Ishikawa (cell line): Measurements from ENCODE around the gene PTGS1.

Experiments
- CEBPB ChIP-seq: IDR thresholded peaks from 2 replicates; pipeline ENCODE4 v1.6.1; 2012
- CREB1 ChIP-seq: IDR thresholded peaks from 2 replicates; pipeline ENCODE4 v1.6.1; 2012; ENCODE audit warnings: low read depth
- EGR1 ChIP-seq: IDR thresholded peaks from 2 replicates; pipeline ENCODE4 v1.6.1; 2012
- EP300 ChIP-seq: IDR thresholded peaks from 2 replicates; pipeline ENCODE4 v1.6.1; 2012; ENCODE audit warnings: borderline replicate concordance
- FOXM1 ChIP-seq: IDR thresholded peaks from 2 replicates; pipeline ENCODE4 v1.6.1; 2012; ENCODE audit warnings: low read depth, borderline replicate concordance
- NFIC ChIP-seq: IDR thresholded peaks from 2 replicates; pipeline ENCODE4 v1.6.1; 2012
- RAD21 ChIP-seq: IDR thresholded peaks from 2 replicates; pipeline ENCODE4 v1.6.1; 2012; ENCODE audit warnings: low read depth
- REST ChIP-seq: IDR thresholded peaks from 2 replicates; pipeline ENCODE4 v1.6.1; 2012; ENCODE audit warnings: low read depth, mild to moderate bottlenecking
- TAF1 ChIP-seq: IDR thresholded peaks from 2 replicates; pipeline ENCODE4 v1.6.1; 2012; ENCODE audit warnings: low read depth, mild to moderate bottlenecking
- TCF12 ChIP-seq: IDR thresholded peaks from 2 replicates; pipeline ENCODE4 v1.6.1; 2012; ENCODE audit warnings: low read depth
- TEAD4 ChIP-seq: IDR thresholded peaks from 2 replicates; pipeline ENCODE4 v1.6.1; 2012
- USF1 ChIP-seq: IDR thresholded peaks from 2 replicates; pipeline ENCODE4 v1.6.1; 2012
- YY1 ChIP-seq: IDR thresholded peaks from 2 replicates; pipeline ENCODE4 v1.6.1; 2012; ENCODE audit warnings: low read depth
- ZBTB7A ChIP-seq: IDR thresholded peaks from 2 replicates; pipeline ENCODE4 v1.6.1; 2012; ENCODE audit warnings: low read depth
- TF ChIP-seq, protein P1 (sequence below): IDR thresholded peaks from 2 replicates; pipeline ENCODE4 v1.6.1; 2012

Gene PTGS1

DNA sequence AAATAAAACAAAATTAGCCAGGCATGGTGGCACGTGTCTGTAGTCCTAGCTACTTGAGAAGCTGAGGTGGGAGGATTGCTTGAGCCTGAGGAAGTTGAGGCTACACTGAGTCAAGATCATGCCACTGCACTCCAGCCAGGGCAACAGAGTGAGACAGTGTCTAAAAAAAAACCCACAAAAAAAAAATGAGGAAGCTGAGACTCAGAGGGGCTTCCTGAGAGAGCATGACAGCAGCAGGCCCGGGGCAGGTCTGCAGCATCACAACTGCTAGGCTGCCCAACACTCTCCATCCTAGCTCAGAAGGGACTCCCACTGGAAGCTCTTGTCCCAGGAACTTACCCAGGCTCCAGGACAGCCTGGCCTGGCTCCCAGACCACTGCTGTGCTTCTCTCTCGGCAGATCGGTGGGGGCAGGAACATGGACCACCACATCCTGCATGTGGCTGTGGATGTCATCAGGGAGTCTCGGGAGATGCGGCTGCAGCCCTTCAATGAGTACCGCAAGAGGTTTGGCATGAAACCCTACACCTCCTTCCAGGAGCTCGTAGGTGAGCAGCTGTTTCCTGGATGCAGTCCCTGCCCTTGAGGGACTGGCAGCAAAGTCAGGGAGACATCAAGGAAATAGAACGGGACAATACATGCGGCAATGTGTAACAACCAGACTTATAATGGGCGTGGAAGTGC, 19.1 kb downstream of the PTGS1 start:
- no peak for TF ChIP-seq EGR1
- no peak for TF ChIP-seq RAD21
- no peak for TF ChIP-seq TEAD4
- no peak for TF ChIP-seq CREB1
- TF ChIP-seq FOXM1: no peak
- TF ChIP-seq YY1: no peak

DNA sequence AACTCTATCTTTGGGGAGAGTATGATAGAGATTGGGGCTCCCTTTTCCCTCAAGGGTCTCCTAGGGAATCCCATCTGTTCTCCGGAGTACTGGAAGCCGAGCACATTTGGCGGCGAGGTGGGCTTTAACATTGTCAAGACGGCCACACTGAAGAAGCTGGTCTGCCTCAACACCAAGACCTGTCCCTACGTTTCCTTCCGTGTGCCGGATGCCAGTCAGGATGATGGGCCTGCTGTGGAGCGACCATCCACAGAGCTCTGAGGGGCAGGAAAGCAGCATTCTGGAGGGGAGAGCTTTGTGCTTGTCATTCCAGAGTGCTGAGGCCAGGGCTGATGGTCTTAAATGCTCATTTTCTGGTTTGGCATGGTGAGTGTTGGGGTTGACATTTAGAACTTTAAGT, 21.5 kb downstream of the PTGS1 start:
- TF ChIP-seq FOXM1 (no peak), TCF12 (no peak), TEAD4 (no peak), EGR1 (no peak), REST (no peak), CEBPB (no peak), EP300 (no peak), USF1 (no peak)
- TF ChIP-seq, protein P1, sequence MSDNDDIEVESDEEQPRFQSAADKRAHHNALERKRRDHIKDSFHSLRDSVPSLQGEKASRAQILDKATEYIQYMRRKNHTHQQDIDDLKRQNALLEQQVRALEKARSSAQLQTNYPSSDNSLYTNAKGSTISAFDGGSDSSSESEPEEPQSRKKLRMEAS: no peak

GRCh38 chr9:122392714-122393113, 21.9 kb downstream of the PTGS1 start:
- no peak for TF ChIP-seq NFIC
- TF ChIP-seq, protein P1: no peak
- TF ChIP-seq TAF1: no peak
- TF ChIP-seq CEBPB: no peak
- no peak for TF ChIP-seq REST
- no peak for TF ChIP-seq CREB1
- TF ChIP-seq EP300: no peak
- TF ChIP-seq ZBTB7A: no peak
- no peak for TF ChIP-seq FOXM1
- TF ChIP-seq YY1: no peak
- no peak for TF ChIP-seq USF1
- no peak for TF ChIP-seq TCF12
- TF ChIP-seq RAD21: no peak
- TF ChIP-seq TEAD4: no peak
- TF ChIP-seq EGR1: no peak

DNA sequence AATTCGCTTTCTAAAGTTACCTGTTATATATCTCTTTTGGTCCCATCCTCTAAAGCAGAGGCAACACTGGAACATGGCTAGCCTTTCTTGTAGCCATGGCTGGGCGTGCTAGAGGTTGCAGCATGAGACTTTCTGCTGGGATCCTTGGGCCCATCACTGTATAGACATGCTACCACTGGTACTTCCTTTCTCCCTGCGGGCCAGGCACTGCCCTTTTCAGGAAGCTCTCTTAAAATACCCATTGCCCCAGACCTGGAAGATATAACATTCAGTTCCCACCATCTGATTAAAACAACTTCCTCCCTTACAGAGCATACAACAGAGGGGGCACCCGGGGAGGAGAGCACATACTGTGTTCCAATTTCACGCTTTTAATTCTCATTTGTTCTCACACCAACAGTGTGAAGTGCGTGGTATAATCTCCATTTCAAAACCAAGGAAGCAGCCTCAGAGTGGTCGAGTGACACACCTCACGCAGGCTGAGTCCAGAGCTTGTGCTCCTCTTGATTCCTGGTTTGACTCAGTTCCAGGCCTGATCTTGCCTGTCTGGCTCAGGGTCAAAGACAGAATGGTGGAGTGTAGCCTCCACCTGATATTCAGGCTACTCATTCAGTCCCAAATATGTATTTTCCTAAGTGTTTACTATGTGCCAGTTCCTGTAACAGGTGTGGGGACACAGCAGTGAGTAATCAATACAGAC, 22.6 kb downstream of the PTGS1 start:
- TF ChIP-seq CREB1: no peak
- no peak for TF ChIP-seq USF1
- TF ChIP-seq TCF12: no peak
- TF ChIP-seq FOXM1: no peak
- no peak for TF ChIP-seq REST
- no peak for TF ChIP-seq EP300
- TF ChIP-seq RAD21: no peak
- no peak for TF ChIP-seq ZBTB7A
- TF ChIP-seq NFIC: no peak
- TF ChIP-seq CEBPB: no peak
- TF ChIP-seq, protein P1: no peak
- TF ChIP-seq TAF1: no peak
- no peak for TF ChIP-seq EGR1
- no peak for TF ChIP-seq TEAD4
- no peak for TF ChIP-seq YY1
